SK-N-SH treated with all-trans-retinoic acid at 6 μM for 48 hours (cell line): Measurements from ENCODE around the gene HSP90AB1.

Source experiments
- ARNTL ChIP-seq: fragments of 450-650 bp; formaldehyde crosslinking; IDR thresholded peaks from 2 replicates; pipeline ENCODE4 v1.5.0; 2020; ENCODE audit warnings: low read depth, mild to moderate bottlenecking, moderate library complexity, borderline replicate concordance
- CREB5 ChIP-seq: fragments of 250-450 bp; sonication (Bioruptor Pico); IDR thresholded peaks from 2 replicates; pipeline ENCODE4 v1.5.1; 2020; ENCODE audit warnings: low read depth, mild to moderate bottlenecking, moderate library complexity
- ESRRG ChIP-seq: fragments of 250-450 bp; sonication (Bioruptor Pico); IDR thresholded peaks from 2 replicates; pipeline ENCODE4 v1.6.1; 2021; ENCODE audit warnings: mild to moderate bottlenecking
- OSR1 ChIP-seq: fragments of 250-450 bp; sonication (Bioruptor Pico); IDR thresholded peaks from 2 replicates; pipeline ENCODE4 v1.8.0; 2022; ENCODE audit warnings: moderate library complexity, mild to moderate bottlenecking, inconsistent platforms
- PATZ1 ChIP-seq: fragments of 250-450 bp; sonication (Bioruptor Pico); IDR thresholded peaks from 2 replicates; pipeline ENCODE4 v1.8.0; 2020; ENCODE audit warnings: mild to moderate bottlenecking, moderate library complexity, borderline replicate concordance
- POU6F1 ChIP-seq: fragments of 250-450 bp; sonication (Bioruptor Pico); IDR thresholded peaks from 2 replicates; pipeline ENCODE4 v1.8.0; 2021; ENCODE audit warnings: low read depth, mild to moderate bottlenecking, moderate library complexity, borderline replicate concordance
- ZFP3 ChIP-seq: fragments of 250-450 bp; sonication (Bioruptor Pico); IDR thresholded peaks from 2 replicates; pipeline ENCODE4 v1.5.0; 2020; ENCODE audit warnings: mild to moderate bottlenecking, moderate library complexity
- ZFP30 ChIP-seq: fragments of 450-650 bp; formaldehyde crosslinking; IDR thresholded peaks from 2 replicates; pipeline ENCODE4 v1.5.0; 2022; ENCODE audit warnings: mild to moderate bottlenecking, moderate library complexity
- ZNF70 ChIP-seq: fragments of 450-650 bp; formaldehyde crosslinking; IDR thresholded peaks from 2 replicates; pipeline ENCODE4 v1.5.0; 2020; ENCODE audit warnings: mild to moderate bottlenecking, moderate library complexity
- ZNF8 ChIP-seq: fragments of 450-650 bp; formaldehyde crosslinking; IDR thresholded peaks from 2 replicates; pipeline ENCODE4 v1.5.0; 2020; ENCODE audit warnings: mild to moderate bottlenecking, moderate library complexity

GRCh38 chr6:44201638-44202303 lies 45.1 kb upstream of the HSP90AB1 start:
- TF ChIP-seq ARNTL (CRISPR knock-in tag) (no peak), ZFP3 (no peak), POU6F1 (CRISPR knock-in tag) (no peak), OSR1 (no peak), CREB5 (CRISPR knock-in tag) (no peak), ZFP30 (CRISPR knock-in tag) (no peak), PATZ1 (CRISPR knock-in tag) (no peak), ZNF70 (no peak), ESRRG (no peak), ZNF8 (CRISPR knock-in tag) (no peak)
